Dedifferentiated amniotic fluid mesenchymal stem cell (primary cell): ENCODE results near the gene THADA.
"Not testable (repeated sequence)": the region's sequence is repeated elsewhere in the genome, so short reads cannot be mapped to it uniquely, and the experiment has no call there.

Source experiments
- DNase-seq: peaks from one replicate; pipeline ENCODE4 v3.0.0-alpha.2; 2016; ENCODE audit errors: extremely low spot score

Gene THADA

GRCh38 chr2:43539436-43539835, 56.4 kb downstream of the THADA start:
- DNase-seq: no peak

DNA sequence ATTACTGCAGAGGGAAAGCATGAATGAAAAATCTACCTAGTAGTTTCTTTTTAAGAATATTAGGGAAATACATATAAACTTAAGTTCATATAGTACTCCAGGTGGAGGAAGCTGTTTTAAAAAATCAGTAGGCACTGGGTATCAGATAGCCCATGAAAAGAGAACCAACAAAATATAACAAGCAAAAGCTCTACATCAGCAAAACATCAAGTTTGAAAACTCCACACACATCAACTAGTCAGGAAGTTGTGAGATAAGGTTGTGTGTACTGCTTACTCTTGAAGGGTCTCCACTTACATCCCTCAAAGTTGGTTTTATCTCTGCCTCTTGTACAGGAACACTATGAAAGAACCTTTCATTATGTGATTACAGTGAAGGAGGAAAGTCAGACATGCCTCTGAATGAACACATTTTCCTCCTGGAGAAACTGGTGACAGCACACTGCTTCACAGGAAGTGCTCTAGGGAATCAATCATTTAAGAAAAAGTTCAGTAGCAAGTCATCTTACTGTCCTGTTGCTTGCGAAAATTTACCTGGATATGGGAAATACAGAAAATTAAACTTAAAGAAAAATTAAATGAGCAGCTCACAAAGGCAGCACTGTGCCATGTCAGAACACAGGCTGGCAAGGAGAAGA, 57.7 kb downstream of the THADA start:
- DNase-seq: no peak

DNA sequence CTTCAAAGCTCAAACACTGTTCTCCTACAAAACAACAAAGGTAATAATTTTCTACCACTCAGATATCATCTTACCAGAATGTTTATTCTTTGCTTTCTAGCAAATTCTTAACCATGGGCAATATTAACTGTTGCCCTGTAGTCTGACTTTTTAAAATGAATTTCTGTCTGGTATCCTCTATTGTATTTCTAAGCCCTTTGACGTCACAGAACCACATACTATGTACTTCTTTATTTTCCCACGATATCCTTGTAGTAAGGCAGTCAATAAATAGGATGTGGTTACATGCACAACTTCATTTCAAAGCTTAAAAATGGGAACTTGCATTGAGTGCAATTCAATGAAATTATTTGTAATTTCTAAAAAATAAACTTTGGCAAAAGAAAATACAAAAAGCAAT, 58.7 kb downstream of the THADA start:
- DNase-seq: no peak

GRCh38 chr2:43534569-43534968, 61.3 kb downstream of the THADA start:
- no peak for DNase-seq

DNA sequence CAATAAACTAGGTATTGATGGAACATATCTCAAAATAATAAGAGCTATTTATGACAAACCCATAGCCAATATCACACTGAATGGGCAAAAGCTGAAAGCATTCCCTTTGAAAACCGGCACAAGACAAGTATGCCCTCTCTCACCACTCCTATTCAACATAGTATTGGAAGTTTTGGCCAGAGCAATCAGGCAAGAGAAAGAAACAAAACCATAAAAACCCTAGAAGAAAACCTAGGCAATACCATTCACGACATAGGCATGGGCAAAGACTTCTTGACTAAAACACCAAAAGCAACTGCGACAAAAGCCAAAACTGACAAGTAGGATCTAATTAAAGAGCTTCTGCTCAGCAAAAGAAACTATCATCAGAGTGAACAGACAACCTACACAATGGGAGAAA, 63.3 kb downstream of the THADA start:
- DNase-seq: not testable (repeated sequence)

DNA sequence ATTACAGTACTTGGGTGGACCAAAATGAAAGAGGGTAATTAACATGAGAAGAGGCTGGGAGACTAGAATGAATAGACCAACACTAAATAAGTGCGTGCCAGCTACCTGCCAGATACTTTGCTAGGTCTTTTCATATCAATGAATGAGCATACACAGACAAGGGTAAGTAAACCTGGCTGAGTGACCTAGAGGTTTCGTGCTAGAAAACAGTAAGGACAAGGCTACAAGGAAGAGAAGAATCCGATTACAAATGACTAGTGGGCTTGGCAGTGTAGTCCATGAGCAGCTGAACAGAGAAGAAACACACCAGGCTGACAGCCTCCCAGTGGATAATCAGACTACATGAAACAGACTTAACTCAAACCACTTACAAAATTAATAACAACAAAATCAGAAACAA, 64.6 kb downstream of the THADA start:
- DNase-seq: no peak

DNA sequence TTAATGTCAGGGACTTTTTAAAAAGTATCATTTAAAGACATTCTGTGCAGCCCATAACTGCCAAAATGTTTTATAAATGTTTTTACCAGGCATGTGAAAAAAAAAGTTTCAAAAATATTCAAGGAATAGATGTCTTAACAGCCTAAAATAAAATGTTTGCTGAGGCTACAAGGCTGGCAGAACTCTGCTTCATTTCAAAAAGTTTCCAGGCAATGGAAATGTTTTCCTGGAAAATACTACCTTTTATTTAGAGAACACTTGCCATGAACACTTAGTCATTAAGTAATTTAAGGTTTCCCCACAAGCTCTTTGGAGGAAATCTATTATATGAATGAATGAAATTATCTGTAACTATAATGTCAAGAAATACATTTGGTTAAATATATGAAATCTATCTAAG, 68.8 kb downstream of the THADA start:
- no peak for DNase-seq

DNA sequence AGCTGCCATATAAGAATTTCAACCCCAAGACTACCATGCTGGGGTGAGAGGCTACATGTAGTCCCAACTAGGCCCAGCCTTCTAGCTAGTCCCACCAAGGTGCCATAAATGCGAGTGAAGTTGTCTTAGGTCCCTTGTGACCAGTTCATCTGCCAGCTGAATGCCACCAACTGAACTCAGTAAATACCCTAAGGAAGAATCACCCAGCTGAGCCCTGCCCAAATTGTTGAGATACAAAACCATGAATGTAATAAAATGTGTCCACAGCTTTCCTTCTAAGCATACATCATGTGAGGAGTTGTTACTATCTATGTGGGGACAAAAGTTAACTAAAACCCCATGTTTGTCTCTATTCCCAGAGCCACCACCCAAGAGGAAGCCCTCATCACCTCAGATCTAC, 70.3 kb downstream of the THADA start:
- no peak for DNase-seq

DNA sequence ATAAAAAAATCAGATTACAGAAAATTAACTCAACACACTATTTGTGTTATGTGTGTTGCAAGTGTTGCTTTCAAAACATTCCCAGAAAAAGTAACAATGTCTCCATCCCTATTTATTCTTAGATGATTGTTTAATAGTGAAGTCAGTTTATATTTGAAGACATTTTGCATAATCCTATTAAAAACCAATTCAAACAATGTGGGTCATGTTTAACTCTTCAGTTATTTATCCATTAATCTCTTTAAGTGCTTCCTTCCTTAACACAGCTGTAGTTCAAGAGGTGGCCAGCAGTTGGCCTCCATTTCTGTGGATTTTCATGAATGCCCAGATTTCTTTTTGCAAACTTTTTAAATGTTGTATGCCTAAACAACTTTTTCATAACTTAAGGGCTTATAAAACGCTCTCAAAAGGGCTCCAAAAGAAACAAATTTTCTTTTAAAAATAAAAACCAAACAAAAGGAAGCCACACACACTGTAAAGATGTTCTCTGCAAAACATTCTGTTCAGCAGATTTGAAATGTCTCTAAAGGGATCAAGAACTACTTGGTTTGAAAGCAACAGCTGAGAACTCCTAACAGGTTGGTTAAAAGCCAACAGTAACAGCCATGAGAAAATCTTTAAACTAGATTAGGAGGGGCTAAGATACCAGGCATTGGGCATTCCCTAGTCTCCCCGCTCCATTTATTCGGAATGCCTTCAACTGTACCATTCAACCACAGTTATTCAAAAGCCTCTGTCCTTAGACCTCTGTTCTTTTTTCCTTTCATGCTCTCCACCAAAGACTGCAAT, 71.5 kb downstream of the THADA start:
- DNase-seq: no peak

GRCh38 chr2:43522177-43522576, 73.7 kb downstream of the THADA start:
- no peak for DNase-seq

- no peak for DNase-seq
These were observed 74.3 kb downstream of the THADA start for GRCh38 chr2:43521568-43521967.

DNA sequence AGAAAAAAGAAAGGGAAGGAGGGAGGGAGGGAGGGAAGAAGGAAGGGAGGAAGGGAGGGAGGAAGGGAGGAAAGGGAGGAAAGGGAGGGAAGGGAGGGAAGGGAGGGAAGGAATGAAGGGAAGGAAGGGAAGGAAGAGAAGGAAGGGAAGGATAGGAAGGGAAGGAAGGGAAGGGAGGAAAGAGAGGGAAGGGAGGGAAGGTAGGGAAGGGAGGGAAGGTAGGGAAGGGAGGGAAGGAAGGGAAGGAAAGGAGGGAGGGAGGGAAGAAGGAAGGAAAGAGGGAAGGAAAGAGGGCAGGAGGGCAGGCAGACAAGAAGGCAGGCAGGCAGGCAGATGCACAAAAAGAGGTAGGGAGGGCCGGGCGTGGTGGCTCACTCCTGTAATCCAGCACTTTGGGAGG, 74.9 kb downstream of the THADA start:
- DNase-seq: no peak

GRCh38 chr2:43519643-43520221, 76.1 kb downstream of the THADA start:
- peak; percentile 82 for DNase-seq

- no peak for DNase-seq
These were observed 77.1 kb downstream of the THADA start for GRCh38 chr2:43518718-43519117.

DNA sequence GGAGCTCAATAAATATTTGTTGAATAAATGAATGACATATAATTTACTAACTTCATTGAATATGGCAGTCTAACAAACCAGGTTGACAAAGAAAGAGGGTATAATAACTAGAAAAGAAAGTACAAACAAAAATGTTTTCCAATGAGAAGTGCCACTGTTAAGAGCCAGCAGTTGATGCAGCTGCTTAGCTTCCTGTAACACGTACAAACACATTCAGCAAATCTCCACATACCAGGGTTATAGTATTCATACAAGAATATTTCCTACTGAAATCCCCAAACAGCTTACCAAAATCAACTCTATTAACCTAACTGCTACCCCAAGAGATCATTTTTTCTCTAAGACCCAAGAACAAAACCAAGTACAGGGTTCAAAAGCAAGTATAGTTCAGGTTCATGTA, 77.7 kb downstream of the THADA start:
- DNase-seq: no peak

DNA sequence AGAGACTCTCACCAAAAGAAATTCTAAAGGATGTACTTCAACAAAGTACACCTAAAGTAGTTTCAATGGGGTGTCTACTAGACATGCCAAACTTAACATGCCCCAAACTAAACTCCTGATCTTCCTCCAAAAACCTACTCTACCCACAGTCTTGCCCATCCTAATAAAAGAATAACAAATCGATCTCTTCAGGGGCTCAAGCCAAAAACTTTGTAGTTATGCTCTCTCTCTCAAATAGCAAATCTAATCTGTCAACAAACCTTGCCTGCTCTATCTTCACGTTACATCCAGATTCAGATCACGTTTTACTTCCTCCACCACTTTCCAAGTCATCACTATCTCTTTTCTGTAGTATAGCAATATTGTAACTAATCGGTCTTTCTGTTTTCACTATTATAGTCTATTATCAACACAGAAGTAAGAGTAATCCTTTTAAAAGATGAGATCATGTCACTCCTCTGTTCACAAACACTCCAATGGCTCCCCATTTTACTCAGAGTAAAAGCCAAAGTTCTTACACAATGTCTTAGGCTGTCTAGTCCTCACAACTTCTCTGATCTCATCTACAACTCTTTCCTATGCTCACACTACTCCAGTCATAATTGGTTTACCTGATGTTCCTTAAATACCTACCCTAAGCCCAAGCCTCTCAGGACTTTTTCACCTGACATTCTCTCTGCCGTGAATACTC, 79.9 kb downstream of the THADA start:
- no peak for DNase-seq

DNA sequence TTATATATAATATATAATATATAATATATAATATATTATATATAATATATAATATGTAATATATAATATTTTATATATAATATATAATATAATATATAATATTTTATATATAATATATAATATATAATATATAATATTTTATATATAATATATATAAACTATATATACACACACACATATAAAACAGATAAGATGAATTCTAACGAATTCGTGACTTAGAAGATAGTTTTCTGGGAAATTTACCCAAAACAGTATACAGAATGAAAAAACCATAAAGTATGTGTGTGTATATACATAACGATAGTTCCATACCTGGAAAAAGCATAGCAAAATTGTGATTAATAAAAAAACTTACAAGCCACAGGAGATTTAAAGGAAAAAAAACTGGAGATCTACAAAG, 80.6 kb downstream of the THADA start:
- DNase-seq: no peak

DNA sequence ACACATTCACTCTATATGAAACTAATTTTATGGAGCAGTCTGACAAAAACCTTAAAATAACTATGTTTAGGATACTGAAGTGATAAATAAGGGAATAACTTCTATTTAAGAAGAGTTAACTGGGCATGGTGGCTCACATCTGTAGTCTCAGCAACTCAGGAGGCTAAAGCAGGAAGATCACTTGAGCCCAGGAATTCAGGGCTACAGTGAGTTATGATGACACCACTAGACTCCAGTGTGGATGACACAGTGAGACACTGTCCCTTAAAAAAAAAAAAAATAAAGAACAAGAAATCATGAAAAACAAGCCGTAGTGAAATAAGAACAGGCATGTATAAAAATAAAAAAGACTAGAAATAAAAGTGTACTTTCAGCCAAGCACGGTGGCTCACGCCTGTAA, 82.0 kb downstream of the THADA start:
- DNase-seq: no peak

DNA sequence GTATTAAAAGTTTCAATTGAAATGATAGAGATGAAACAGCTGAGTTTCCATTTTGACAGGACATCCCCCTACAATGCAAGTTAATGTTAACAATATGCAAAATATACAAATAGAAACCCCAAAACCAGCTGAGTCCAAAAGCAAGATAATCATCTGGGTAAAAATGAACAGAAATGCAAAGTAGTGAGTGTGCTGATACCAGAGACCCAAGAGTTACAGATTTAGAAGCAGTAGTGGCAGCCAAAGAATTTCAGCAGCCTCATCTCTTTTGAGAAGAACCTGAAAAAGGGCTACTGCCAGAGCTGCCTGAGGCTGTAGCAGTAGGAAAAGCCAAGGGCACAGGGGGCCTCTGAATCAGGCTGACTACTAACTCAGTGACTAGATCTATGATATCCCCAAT, 82.6 kb downstream of the THADA start:
- DNase-seq: peak; percentile 24

- DNase-seq: no peak
These were observed 84.6 kb downstream of the THADA start for GRCh38 chr2:43511199-43511598.

GRCh38 chr2:43509886-43510285, 86.0 kb downstream of the THADA start:
- DNase-seq: no peak

GRCh38 chr2:43508209-43508608, 87.6 kb downstream of the THADA start:
- no peak for DNase-seq

GRCh38 chr2:43507137-43507536, 88.7 kb downstream of the THADA start:
- DNase-seq: no peak
